Activated CD4-positive, alpha-beta T cell treated with anti-CD3 and anti-CD28 coated beads, Interleukin-2, amount 50 U/mL, for 24 hours (primary cell): ENCODE measurements around the gene ACTN4.
"Not testable (repeated sequence)": the region's sequence is repeated elsewhere in the genome, so short reads cannot be mapped to it uniquely, and the experiment has no call there.

Experiments used
- DNase-seq, 2 donors: peaks; one replicate each; pipeline ENCODE4 v3.0.0-alpha.2; 2020; ENCODE audit warnings: low read depth in 1 of 2, low spot score in 1 of 2

The ACTN4 gene

GRCh38 chr19:38761884-38762389 is 114.5 kb downstream of the ACTN4 start:
- not testable (repeated sequence) for DNase-seq

DNA sequence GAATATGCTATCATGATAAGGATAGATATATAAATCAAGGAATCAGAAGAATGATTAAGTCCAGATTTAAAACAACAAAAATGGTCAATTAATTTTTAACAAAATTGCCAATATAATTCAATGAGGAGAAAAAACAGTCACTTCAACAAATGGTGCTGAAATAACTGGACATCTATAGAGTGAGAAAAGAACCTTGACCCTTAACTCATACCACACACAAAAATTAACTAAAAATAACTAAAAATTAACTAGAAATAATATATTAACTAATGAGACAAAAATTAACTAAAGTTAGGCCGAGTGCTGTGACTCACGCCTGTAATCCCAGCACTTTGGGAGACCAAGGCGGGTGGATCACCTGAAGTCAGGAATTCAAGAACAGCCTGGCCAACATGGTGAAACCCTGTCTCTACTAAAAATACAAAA is 116.4 kb downstream of the ACTN4 start:
- no peak for DNase-seq

GRCh38 chr19:38765214-38765613 is 117.8 kb downstream of the ACTN4 start:
- no peak for DNase-seq

DNA sequence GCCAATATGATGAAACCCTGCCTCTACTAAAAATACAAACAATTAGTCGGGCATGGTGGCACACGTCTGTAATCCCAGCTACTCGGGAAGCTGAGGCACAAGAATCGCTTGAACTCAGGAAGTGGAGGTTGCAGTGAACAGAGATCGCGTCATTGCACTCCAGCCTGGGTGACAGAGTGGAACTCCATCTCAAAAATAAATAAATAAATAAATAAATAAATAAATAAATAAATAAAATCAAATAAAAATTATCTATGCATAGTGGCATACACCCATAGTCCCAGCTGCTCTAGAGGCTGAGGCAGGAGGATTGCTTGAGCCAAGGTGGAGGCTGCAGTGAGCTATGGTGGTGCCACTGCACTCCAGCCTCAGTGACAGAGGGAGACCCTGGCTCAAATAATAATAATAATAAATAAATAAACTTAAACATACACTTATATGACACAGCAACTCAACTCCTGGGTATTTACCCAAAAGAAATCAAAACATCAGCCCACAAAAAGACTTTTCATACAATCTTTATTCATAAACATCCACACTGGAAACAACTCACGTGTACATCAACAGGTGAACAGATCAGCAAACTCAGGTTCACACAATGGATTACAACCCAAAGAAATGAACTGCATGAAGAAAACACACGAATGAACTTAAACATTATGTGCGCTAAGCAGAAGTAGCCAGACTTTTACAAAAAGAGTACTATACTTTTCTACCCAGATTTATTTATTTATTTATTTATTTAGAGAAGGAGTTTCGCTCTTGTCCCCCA is 119.0 kb downstream of the ACTN4 start:
- DNase-seq: no peak

DNA sequence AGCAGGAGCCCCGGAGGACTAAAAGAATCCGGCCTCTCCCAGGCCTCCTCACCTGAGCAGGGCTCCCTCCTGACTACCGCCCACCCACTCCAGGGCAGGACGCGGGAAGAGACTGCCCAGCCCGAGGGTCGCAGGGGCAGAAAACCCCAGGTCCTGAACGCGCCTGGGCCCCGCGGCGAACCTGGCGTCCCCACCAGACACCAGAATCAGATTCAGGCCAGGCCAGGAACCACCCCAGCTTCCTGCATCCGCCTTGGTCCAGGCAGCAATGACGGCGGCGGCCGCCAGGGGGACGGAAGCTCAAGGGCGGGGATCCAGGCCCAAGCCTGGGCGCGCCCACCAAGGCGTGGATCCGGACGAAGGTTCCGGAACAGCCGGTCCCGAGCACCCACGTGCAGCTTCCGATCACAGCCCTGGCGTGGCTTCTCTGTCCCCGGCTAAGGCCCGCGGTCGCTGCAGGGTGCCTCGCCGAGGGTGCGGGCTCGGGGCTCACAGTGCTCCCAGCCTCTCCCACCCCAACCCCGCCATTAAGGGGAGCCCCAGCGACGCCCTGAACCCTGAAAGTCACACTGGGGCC is 122.3 kb downstream of the ACTN4 start:
- DNase-seq: peak; percentile 71 to 77

DNA sequence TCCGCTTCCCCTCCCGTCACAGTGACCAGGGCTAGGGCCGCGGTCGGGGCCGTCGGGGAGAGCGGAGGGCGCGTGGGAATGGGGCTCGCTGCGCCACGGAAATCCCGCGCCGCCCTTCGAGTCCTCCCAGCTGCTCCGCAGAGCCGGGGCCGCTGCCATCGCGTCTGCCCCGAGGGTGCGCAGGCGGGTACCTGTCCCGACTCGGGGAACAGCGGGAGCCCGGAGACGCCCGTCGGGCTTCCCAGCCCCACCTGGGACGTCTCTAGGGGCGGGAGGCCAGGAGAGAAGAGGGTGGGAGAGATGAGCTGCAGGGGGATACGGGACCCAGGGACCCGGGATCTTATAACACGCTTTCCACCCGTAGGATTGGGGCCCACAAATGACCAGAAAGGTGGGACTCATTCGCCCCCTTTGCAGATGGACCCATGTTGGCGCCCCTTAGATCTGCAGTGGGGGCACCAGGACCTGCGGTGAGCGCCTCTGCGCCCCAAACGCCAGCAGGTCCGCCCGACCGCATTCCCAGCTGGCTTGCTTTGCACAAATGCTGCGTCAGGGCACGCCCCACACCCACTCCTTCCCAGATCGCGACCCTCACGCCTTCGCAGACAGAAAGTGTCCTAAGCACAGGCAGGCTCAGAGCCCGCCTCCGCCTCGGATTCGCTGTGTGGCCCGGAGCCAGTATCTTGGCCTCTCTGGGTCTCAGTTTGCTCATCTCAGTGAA is 122.9 kb downstream of the ACTN4 start:
- not testable (repeated sequence) for DNase-seq

DNA sequence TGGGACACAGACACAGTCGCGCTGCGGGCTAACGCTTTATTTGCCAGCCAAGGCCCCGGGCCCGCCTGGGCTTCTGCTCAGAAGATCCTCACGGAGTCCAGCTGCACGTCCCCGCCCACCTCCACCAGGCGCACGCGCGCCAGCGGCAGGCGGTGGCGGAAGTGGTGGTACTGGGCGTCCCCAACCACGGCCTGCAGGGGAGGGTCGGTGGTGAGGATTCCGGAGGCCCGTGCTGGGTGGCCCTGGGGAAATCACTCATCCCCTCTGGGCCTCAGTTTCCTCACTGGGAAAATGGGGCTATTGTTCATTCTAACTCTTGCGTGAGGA is 123.5 kb downstream of the ACTN4 start:
- DNase-seq: not testable (repeated sequence)

DNA sequence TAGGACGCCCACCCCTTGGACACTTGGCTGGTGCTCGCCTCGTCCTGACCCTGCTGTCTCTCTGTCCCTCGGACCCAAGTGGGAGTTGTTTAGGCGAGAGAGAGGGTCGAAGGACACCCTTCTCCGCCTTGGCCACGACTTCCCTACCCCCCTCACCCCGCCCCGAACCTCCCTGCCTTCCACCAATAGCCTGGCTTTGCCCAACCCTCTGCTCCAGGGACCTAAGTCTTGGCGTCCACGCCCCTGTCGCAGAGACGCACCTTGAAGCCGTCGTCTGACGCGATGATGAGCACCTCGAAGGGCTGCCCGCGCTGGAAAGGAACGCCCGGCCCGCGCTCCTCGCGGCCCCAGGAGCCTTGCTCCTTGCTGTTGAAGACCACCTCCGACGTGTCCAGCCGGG is 124.1 kb downstream of the ACTN4 start:
- DNase-seq: not testable (repeated sequence)

- no peak for DNase-seq
These were observed 126.2 kb downstream of the ACTN4 start, which contains the start of gene LGALS7 for GRCh38 chr19:38773469-38774177. TSS of gene LGALS7 (minus strand) at chr19:38773517. CDS start at chr19:38773492, 25 bp downstream.

- DNase-seq: no peak
These were observed 126.9 kb downstream of the ACTN4 start for GRCh38 chr19:38774181-38774950.

DNA sequence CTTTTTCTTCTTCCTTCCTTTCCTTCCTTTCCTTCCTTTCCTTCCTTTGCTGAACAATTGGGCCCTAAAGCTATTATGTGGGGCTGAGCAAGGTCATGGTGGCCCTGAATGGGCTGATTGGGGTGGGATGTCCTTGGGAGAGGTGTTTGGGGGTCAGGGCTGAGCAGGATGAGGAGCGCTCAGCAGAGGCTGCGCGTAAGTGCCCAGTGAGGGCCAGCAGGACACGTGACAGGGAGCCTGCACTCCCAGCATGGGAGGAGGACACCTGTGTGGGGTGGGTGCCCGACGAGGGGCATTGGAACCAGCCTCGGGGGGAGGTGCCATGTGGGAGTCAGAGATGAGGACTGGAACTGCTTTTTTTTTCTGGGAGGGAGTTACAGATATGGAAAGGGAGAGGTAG is 131.3 kb downstream of the ACTN4 start:
- no peak for DNase-seq

DNA sequence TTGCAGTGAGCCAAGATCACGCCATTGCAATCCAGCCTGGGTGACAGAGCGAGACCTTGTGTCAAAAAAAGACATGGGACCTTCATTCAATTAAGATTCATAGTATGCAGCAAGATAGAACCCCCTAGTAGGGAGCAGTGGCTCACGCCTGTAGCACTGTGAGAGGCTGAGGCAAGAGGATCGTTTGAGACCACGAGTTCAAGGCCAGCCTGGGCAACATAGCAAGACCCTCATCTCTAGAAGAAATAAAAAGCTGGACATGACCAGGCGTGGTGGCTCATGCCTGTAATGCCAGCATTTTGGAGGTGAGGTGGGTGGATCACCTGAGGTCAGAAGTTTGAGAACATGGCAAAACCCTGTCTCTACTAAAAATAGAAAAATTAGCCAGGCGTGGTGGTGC is 133.0 kb downstream of the ACTN4 start:
- DNase-seq: no peak

- no peak for DNase-seq
These were observed 133.6 kb downstream of the ACTN4 start for GRCh38 chr19:38781058-38781457.
